Raji (cell line): ENCODE results near the gene CD7.

ENCODE experiments used
- POLR2A ChIP-seq: IDR thresholded peaks from 2 replicates; pipeline ENCODE4 v1.6.1; 2011; ENCODE audit warnings: low read depth, low read length, control low read depth; ENCODE audit not compliant: insufficient read depth

The CD7 gene

DNA sequence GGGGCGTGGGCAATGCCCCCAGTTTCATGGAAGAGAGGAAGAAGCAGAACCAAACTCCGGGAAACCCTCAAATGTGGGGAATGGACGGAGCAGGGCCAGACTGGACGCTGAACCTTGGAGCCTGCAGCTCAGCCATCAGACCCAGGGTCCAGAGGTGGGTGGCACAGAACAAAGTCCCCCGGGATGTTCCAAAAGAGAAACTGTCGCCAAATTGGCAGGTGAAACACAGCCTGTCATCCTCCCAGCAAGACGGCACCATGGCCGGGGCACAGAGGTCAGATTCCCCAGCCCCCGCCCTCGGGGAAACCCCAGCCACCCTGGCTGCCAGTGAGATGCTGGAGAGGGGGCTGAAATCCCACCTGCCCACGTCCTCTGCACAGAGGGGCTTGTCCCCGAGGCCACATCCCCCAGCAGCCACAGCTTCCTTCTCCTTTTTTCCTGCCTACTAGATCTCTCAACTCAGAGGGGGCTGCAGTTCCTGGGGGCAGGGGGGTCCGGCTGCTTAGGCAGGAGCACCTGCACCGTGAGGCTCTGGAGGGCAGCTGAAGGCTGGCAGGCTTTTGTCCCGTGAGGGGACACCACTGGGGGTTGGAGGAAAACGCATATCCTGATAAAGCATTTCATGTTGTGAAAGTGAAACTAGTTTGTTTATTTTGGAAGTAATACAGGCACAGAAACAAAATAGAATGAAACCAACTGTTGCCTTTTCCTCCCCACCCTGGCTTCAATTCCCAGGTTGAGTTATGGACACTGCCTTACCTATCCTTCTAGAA, 17.4 kb upstream of the CD7 start:
- no peak for TF ChIP-seq POLR2A

DNA sequence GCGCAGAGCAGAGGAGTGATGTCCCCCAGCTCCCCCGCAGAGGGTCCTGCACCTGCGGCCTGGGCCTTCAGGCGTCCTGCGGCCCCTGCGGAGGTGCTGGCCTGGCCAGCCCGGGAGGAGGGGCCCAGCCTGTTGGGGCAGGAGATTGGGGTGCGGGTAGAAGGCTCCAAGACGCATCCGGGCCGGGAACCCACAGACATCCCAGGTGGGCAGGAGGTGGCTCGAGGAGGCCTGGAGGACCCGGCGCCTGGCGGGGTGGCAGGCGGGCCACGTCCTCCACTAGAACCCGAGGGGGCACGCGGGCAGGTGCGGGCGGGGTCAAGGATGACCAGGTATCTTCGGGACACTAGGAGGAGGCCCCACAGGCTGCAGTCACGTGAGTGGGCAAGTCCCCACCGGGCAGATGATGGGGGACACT, 16.8 kb upstream of the CD7 start:
- TF ChIP-seq POLR2A = no peak

DNA sequence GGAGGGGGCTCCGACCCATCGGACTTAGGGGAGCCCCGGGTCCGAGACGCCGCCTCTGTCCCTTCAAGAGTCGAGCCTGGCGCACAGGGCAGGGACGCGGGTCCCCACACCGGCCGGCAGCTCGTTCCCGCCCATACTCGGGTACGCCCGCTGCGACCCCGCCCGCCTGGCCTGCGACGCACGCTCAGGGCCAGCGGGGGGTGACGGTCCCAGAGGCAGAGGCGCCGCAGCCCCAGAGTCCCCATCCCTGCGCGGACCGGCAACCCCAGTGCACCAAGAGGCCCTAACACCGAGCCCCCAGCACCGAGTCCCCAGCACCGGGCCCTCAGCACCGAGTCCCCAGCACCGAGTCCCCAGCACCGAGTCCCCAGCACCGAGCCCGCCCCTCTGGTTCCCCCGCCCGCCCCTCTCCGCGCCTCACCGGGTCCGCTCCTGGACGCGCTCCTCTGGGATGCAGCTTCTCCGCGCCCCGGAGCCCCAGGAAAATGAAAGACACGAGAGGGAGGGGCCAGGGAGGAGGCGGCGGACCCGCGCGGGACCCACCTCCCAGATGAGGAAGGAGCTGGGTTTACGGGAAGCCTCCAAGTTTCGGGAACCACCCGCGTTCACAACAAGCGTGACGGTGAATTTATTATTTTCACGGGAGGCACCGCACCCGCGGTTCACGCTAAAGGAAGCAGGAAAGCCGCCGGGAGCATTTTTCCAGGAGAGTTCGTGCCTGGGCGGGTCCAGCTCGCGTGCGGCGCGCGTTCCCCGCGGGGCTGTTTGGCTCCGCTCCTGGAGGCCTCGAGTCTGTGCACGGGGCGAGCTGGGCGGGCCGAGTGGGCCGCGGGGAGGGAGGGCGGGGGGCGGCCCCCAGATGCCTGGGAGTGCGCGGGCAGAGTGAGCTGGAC, 16.1 kb upstream of the CD7 start, which contains the start of gene SECTM1:
Gene SECTM1 (minus strand): TSS at position 488 of the 893 bp plus-strand sequence. CDS start 6,526 bp downstream, outside the sequence.
- TF ChIP-seq POLR2A = no peak

DNA sequence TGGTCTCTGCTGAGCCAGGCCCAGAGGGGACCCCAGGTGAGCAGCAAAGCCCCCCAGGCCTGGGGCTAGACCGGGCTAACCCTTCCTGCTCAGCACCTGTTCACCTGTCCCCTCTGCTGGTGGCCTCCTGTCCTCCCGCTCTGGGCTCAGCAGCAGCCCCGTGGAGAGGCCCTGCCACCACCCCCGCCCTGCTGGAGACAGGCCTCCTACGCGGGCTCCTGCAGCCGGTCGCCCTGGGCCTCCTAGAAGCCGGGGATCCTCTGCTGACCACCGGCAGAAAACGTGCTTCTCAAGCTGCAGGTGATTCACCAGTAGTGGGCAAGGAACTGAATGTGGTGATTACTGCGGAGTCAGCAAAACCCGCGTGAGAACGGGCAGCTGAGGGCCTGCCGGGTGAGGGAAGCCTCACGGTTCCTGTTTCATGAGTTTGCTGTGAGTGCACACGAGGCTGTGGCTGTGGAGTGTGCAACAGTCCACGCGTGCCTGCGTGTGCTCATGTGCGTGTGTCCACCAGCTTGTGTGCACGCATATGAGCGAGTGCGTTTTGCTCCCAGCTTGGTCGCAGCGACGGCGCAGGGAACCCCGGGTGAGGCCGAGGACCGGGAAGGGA, 15.4 kb upstream of the CD7 start:
- no peak for TF ChIP-seq POLR2A

DNA sequence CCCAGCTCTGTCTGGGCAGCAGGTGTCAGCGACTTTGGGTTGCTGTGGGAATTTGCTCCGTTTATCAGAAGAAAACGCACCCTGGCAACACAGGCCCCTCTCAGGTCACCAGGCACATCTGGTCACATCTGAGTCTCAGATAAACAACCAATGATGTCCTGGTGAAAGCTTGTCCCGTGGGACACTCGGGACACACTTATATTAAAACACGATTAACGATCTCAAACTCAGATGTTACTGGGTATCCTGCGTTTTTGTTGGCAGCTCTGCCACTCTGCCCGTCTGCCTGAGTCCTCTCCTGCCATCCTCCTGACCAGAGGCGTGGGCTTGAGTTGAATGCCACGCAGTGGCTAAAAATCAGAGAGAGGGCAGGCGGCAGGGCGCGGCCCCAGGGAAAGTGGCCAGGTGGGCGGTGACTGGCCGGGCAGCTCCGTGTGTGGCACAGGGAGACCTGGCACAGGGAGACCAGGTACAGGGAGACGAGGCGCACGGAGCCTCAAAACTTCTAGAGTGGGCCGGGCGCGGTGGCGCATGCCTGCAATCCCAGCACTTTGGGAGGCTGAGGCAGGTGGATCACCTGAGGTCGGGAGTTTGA, 14.0 kb upstream of the CD7 start:
- TF ChIP-seq POLR2A = no peak

DNA sequence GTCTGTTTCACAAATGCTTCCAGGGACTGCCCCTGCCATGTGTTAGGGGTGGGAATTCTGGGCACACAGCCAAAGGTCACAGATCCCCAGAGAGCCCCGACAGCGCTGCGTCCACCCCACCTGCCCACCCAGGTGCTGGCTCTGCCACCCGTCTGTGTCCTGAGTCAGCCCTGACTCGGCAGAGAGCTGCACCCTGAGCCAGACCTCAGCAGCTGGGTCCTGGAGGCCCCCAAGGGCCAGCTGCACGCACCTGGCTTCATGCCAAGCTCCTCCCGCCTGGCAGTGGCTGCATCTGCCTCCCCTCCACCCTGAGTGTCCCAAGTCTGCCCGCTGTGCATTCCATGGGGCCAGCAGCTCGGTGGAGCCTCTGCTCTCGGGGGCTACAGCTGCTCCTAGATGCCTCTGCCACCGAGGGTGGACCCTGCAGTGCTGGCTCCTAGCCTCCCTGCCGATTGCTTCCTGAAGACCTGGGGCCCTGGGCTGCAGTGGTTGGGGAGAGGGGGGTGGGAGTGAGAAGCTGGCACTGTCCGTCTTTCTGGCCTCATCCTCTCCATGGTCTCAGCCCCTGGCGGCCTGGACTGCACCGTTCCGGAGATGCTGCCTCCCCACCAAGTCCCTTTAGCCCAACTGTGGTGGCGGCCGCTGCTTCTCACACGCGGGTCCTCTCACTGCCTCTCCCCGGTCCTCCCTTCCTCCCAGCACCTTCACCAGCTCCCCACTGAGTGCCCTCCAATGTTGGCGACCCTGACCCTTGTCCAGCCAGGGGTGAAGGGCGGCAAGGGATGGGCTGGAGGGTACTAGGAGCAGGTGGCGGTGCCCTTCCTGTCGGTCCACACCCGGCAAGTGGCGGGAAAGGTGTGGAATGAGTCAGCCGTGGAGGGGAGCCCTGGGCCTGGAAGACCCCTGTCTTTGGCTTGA, 13.2 kb upstream of the CD7 start:
- TF ChIP-seq POLR2A = no peak

DNA sequence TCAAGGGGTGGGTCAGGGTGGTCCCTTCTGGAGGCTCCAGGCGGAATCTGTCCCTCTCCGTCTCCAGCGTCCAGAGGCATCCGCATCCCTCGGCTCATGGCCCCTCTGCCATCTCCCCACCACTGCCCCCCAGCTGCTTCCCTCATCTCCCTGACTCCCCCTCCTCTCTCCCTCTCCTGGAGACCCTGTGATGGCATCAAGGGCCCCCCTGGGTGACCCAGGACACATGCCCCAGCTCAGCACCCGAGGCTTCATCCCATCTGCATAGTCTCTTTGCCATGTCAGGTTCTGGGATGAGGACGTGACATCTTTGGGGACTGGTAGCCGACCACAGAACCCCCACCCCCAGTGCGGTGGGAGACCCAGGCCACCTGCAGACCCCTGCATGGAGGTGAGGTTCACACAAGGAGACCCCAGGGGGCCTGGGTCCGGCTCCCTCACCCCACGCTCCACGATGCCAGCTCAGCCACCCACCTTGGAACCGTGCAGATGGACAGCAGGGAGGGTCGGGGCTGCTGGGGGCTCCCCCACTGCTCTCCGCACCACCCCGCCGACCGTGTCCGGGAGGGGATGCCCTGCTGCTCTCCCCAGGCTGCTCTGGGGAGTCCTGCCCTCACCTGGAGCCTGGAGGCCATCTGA, 12.4 kb upstream of the CD7 start:
- TF ChIP-seq POLR2A = no peak

DNA sequence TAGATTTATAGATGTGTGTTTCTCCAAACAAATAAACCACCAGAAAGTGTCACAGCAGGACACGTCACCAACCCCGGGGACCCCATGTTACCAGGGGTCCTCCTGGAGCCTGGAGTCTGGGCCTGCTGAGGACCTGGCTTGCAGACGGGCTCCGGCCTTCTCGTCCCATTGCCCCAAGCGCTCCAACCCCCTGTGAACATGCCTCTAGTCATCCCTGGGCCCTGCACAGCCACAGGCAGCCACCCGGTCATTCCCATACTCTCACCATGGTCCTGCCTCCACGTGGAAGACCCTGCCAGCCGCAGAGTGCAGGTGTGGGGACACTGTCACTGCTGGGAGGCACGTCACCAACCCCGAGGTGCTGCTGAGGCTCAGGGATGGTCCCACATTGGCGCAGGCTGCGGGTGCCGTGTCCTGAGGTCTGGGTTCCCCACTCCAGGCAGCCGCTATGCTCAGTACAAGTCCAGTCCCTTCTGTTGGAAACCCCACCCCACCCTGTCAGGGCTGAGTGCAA, 11.6 kb upstream of the CD7 start:
- no peak for TF ChIP-seq POLR2A

DNA sequence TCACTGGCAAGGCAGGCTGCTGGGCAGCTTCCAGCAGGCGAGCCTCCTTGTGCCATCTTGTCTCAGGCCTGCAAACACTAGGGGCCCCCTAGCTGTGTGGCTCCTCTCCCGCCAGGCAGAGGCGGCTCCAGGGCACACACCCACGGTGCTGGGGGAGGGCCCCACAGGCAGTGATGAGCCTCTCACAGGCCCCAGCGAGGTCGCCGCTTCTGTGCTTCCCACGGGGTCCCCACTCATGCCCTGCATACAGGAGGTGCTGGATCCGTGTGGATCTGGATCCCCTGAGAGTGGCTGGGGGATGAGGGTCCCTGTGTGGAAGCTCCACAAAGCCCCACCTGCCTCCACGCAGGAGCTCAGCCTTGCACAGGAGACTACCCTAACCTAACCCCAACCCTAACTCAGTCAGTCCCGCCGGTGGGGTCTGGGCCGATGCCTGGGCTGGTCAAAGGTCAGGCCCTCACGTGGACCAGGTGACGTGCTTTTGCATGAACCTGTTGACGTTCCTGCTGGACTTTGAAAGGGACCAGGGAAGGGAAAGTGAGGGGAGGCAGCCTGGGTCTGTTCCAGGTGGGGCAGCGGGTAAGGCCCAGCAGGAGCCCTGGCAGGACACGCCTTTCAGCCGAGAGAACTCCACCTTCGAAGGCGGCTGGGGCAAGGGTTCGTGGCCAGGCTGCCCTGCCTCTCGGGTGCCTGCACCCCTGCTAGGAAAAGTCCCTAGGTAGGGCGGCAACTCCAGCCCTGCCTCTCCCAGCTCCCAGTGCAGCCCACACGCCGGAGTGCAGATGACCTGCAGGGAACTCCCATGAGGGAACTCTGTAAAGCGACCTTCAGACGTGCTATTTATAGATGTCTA, 11.0 kb upstream of the CD7 start:
- TF ChIP-seq POLR2A = no peak

DNA sequence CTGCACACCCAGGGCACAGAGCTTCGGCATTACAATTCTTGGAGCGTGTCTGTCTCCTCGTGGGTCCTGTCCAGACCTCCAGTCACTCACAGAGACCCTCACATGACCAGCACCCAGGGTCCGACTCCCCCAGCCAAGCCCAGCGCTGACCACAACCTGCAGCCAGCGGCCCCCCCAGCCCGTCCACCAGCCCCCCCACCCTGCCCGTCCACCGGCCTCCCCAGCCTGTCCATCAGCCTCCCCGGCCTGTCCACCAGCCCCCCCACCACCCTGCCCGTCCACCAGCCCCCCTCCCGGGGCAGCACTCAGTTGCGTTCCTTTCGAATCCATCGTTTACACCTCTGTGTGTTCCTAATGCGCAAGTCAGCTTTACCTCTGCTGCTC, 10.3 kb upstream of the CD7 start:
- TF ChIP-seq POLR2A = no peak

DNA sequence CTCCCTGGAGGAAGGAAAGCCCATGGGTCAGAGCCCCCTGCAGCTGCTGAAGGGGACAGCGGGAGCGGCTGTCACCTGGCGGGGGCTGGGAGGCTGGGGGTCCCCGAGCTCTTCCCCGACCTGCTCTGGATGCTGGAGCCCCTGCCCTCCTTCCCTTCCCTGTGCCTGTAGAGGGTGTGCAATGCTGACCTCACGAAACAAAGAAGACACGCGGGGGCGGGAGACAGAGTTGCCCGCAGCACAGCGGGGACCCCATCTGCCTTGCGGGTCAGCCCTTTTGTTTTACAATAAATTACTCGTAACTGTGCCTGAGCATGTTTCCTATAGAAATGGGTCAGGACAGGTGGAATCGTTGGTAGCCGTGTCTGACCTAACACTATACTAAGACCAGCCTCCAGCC, 9.9 kb upstream of the CD7 start:
- no peak for TF ChIP-seq POLR2A

DNA sequence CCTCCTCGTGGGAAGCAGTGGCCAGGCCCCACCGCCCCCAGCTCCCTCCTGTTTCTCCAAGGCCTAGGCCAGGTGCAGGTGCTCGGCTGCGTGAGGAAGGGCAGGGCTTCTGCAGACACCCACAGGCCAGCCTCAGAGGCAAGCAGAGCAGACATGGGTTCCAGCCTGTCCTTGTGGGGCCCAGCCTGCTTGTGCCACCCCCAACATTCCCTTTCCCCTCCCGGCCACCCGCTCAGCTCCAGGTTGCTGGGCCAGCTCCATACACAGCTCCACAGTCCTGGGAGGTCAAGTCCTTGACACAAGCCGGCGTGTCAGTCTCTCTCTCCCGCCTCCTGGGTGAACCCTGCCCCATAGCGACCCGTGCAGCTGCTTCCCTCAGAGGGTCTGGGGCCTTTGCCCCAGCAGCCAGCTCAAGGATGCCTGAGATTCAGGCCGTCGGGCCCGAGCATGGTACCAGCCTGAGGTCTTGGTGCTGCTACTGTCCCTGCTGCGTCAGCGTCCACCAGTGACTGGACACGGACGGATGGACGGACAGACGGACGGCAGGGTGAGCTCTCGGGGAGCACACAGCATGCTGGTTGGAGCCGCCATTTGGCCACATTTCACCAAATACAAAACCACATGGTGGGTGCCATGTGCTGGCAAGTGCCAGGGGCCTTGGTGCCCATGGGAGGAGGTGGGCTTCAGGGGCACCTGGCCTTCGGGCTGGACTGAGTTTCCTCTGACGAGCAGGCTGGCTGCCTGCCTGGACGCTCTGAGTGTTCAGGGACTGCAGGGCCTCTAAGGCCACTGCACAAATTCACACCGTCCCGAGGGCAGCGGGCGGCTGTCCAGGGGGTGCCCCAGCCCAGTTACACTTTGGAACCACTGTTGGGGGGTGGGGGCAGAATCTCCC, 8.1 kb upstream of the CD7 start:
- TF ChIP-seq POLR2A = no peak
